GM12878 (cell line): ENCODE results near the gene GRAMD1B. TPM values are rescaled to one million over a fixed set of nuclear protein-coding genes. Genes with fewer than 3 reads are reported as not detected.

Source experiments
- ATF7 ChIP-seq: fragments of 450-650 bp; IDR thresholded peaks from 2 replicates; pipeline ENCODE4 v1.6.1; 2016; ENCODE audit warnings: low read depth, mild to moderate bottlenecking
- FOS ChIP-seq: IDR thresholded peaks from 3 replicates; pipeline ENCODE4 v1.6.1; 2011; ENCODE audit warnings: borderline replicate concordance; ENCODE audit not compliant: insufficient read length; ENCODE audit errors: extremely low read depth
- MYC ChIP-seq: IDR thresholded peaks from 2 replicates; pipeline ENCODE4 v1.6.1; 2011; ENCODE audit warnings: mild to moderate bottlenecking, low read length, moderate library complexity, inconsistent platforms; ENCODE audit not compliant: insufficient read depth, insufficient replicate concordance, insufficient read length, severe bottlenecking
- NR2C1 ChIP-seq: fragments of 450-650 bp; IDR thresholded peaks from 2 replicates; pipeline ENCODE4 v1.6.1; 2017; ENCODE audit warnings: antibody characterized with exemption, mild to moderate bottlenecking, moderate library complexity
- ZNF384 ChIP-seq: IDR thresholded peaks from 2 replicates; pipeline ENCODE4 v1.6.1; 2012; ENCODE audit warnings: low read depth, mild to moderate bottlenecking, low read length, improper control_type of control experiment, borderline replicate concordance
- ZNF622 ChIP-seq: fragments of 450-650 bp; IDR thresholded peaks from 2 replicates; pipeline ENCODE4 v1.6.1; 2017; ENCODE audit warnings: mild to moderate bottlenecking, inconsistent platforms
- polyA plus RNA-seq, 11 experiments: library from polyadenylated mRNA; depleted of rRNA in 4 of 11; unstranded in 6 of 11; stranded (reverse) in 5 of 11; fragments of >200 nt; fragmentation: Nextera tagmentation in 4 of 11; fragmentation: Illumina TruSeq in 1 of 11; extraction: Ambion mirVana in 4 of 11; extraction: Trizol in 1 of 11; gene quantifications; 1 replicate in 1 of 11; 2 replicates in 10 of 11; pipeline versions ENCODE4 v1.2.1 to v1.2.3, GENCODE V29; 2011 to 2016; ENCODE audit warnings: inconsistent platforms in 2 of 11, missing spikeins in 2 of 11, low read depth in 1 of 11
- total RNA-seq, 4 experiments: library from RNA; depleted of rRNA in 3 of 4; stranded (reverse); fragments of >200 nt in 3 of 4; fragmentation: Illumina TruSeq in 1 of 4; extraction: Trizol in 1 of 4; gene quantifications; 2 replicates each; pipeline versions ENCODE4 v1.2.1 to v1.2.3, GENCODE V29; 2013 to 2021
- TF ChIP-seq, protein P1 (sequence below): fragments of 450-650 bp; formaldehyde crosslinking; IDR thresholded peaks from 2 replicates; pipeline ENCODE4 v1.5.0; 2022; ENCODE audit warnings: mild to moderate bottlenecking, missing genetic modification characterization
- TF ChIP-seq, protein P2 (sequence below): IDR thresholded peaks from 2 replicates; pipeline ENCODE4 v1.6.1; 2012; ENCODE audit warnings: mild to moderate bottlenecking, low read depth, low read length

GRAMD1B gene
- total and polyA plus RNA-seq, 10 of the 15 experiments (the other 5 are each of a cell fraction or from before 2014, with no cell fraction given), result 1.9 to 49.1 (median 26.9) TPM

GRCh38 chr11:123392431-123392830 is 37.6 kb upstream of the GRAMD1B start (continued):
- TF ChIP-seq ZNF384, result no peak
- TF ChIP-seq, protein P1, sequence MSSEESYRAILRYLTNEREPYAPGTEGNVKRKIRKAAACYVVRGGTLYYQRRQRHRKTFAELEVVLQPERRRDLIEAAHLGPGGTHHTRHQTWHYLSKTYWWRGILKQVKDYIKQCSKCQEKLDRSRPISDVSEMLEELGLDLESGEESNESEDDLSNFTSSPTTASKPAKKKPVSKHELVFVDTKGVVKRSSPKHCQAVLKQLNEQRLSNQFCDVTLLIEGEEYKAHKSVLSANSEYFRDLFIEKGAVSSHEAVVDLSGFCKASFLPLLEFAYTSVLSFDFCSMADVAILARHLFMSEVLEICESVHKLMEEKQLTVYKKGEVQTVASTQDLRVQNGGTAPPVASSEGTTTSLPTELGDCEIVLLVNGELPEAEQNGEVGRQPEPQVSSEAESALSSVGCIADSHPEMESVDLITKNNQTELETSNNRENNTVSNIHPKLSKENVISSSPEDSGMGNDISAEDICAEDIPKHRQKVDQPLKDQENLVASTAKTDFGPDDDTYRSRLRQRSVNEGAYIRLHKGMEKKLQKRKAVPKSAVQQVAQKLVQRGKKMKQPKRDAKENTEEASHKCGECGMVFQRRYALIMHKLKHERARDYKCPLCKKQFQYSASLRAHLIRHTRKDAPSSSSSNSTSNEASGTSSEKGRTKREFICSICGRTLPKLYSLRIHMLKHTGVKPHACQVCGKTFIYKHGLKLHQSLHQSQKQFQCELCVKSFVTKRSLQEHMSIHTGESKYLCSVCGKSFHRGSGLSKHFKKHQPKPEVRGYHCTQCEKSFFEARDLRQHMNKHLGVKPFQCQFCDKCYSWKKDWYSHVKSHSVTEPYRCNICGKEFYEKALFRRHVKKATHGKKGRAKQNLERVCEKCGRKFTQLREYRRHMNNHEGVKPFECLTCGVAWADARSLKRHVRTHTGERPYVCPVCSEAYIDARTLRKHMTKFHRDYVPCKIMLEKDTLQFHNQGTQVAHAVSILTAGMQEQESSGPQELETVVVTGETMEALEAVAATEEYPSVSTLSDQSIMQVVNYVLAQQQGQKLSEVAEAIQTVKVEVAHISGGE (CRISPR knock-in tag), result no peak
- no peak for TF ChIP-seq ATF7
- no peak for TF ChIP-seq FOS
- TF ChIP-seq, protein P2, sequence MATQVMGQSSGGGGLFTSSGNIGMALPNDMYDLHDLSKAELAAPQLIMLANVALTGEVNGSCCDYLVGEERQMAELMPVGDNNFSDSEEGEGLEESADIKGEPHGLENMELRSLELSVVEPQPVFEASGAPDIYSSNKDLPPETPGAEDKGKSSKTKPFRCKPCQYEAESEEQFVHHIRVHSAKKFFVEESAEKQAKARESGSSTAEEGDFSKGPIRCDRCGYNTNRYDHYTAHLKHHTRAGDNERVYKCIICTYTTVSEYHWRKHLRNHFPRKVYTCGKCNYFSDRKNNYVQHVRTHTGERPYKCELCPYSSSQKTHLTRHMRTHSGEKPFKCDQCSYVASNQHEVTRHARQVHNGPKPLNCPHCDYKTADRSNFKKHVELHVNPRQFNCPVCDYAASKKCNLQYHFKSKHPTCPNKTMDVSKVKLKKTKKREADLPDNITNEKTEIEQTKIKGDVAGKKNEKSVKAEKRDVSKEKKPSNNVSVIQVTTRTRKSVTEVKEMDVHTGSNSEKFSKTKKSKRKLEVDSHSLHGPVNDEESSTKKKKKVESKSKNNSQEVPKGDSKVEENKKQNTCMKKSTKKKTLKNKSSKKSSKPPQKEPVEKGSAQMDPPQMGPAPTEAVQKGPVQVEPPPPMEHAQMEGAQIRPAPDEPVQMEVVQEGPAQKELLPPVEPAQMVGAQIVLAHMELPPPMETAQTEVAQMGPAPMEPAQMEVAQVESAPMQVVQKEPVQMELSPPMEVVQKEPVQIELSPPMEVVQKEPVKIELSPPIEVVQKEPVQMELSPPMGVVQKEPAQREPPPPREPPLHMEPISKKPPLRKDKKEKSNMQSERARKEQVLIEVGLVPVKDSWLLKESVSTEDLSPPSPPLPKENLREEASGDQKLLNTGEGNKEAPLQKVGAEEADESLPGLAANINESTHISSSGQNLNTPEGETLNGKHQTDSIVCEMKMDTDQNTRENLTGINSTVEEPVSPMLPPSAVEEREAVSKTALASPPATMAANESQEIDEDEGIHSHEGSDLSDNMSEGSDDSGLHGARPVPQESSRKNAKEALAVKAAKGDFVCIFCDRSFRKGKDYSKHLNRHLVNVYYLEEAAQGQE, result no peak
- no peak for TF ChIP-seq ZNF622
- no peak for TF ChIP-seq NR2C1
- no peak for TF ChIP-seq MYC
- TF ChIP-seq, all 136 proteins: peak for 0
